BJ (cell line): ENCODE results near the gene CDK5. TPM values are rescaled to one million over a fixed set of nuclear protein-coding genes. Genes with fewer than 3 reads are reported as not detected.

Experiments used
- CTCF ChIA-PET: fragments of 350-600 bp; formaldehyde crosslinking; extraction: SDS; loops from one replicate; lab custom pipeline; 2021; ENCODE audit warnings: antibody characterized with exemption, inconsistent platforms; lab: Yijun Ruan, JAX
- POLR2A ChIA-PET: fragments of 300-600 bp; sonication (Branson Sonifier 250); formaldehyde crosslinking; extraction: SDS; loops from one replicate; lab custom pipeline; 2021; ENCODE audit warnings: antibody characterized with exemption; lab: Charles Lee
- DNase-seq: peaks from one replicate; pipeline ENCODE4 v3.0.0-alpha.2; 2011; ENCODE audit warnings: low read depth
- H3K27me3 ChIP-seq: 2 replicates; pipeline ENCODE4 v1.6.0; 2011; ENCODE audit warnings: low read length; ENCODE audit not compliant: control insufficient read depth, insufficient read depth
- H3K36me3 ChIP-seq: 2 replicates; pipeline ENCODE4 v1.5.1; 2011; ENCODE audit warnings: low read length; ENCODE audit not compliant: control insufficient read depth, insufficient read depth
- H3K4me3 ChIP-seq: 2 replicates; pipeline ENCODE4 v1.5.1; 2011; ENCODE audit warnings: low read depth, mild to moderate bottlenecking, control low read depth, low read length
- CTCF ChIP-seq: IDR thresholded peaks from 2 replicates; pipeline ENCODE4 v1.5.1; 2011; ENCODE audit warnings: low read depth, mild to moderate bottlenecking, control low read depth, inconsistent platforms, low read length, moderate library complexity; ENCODE audit not compliant: insufficient read depth
- polyA plus RNA-seq: library from polyadenylated mRNA; depleted of rRNA; stranded (reverse); fragments of >200 nt; gene quantifications from 2 replicates; pipeline ENCODE4 v1.2.3, GENCODE V29; 2011

The CDK5 gene
- polyA plus RNA-seq, 1 experiment: 33.2 TPM

- peak; percentile 42; the same call in 1 of the 2 replicates for TF ChIP-seq CTCF
- CTCF ChIA-PET: interaction anchor here (0.6 to 1.9 kb wide), 7 partner anchors 8 to 57 kb away, joined by 3 to 6 read pairs (median 4); no protein-coding TSS in a partner anchor
- peaks cover 26% of the 10 kb centered on the region for H3K36me3 ChIP-seq
- H3K4me3 ChIP-seq: no peak overlapping the region
- H3K27me3 ChIP-seq: no peaks in the 10 kb centered on the region
- DNase-seq: no peak
- POLR2A ChIA-PET: no interaction called here
Observed at GRCh38 chr7:151076863-151077704, 19.4 kb upstream of the CDK5 start.

- CTCF ChIA-PET: interaction anchor here (0.9 to 1.9 kb wide), 3 partner anchors 9 to 56 kb away, joined by 3 to 6 read pairs (median 4); no protein-coding TSS in a partner anchor
- no peak for TF ChIP-seq CTCF
- H3K36me3 ChIP-seq: peaks cover 37% of the 10 kb centered on the region
- DNase-seq: no peak
- H3K27me3 ChIP-seq: no peaks in the 10 kb centered on the region
- POLR2A ChIA-PET: interaction anchor here (0.5 kb wide), 1 partner anchor 13 kb away, joined by 4 read pairs; no protein-coding TSS in a partner anchor
- H3K4me3 ChIP-seq: no peak overlapping the region
Observed at GRCh38 chr7:151075978-151076426, 18.3 kb upstream of the CDK5 start.

GRCh38 chr7:151075662-151075971, 17.9 kb upstream of the CDK5 start:
- TF ChIP-seq CTCF: no peak
- POLR2A ChIA-PET: interaction anchor here (0.5 kb wide), 1 partner anchor 13 kb away, joined by 4 read pairs; no protein-coding TSS in a partner anchor
- Histone ChIP-seq H3K36me3 (peaks cover 40% of the 10 kb centered on the region), H3K27me3 (no peaks in the 10 kb centered on the region), H3K4me3 (no peak overlapping the region)
- CTCF ChIA-PET: interaction anchor here (1.1 to 1.9 kb wide), 2 partner anchors 10 to 58 kb away, joined by 3 to 4 read pairs; no protein-coding TSS in a partner anchor
- DNase-seq: no peak

GRCh38 chr7:151074817-151075661, 17.3 kb upstream of the CDK5 start:
- Histone ChIP-seq H3K27me3 (no peaks in the 10 kb centered on the region), H3K36me3 (peaks cover 46% of the 10 kb centered on the region), H3K4me3 (no peak overlapping the region)
- DNase-seq: no peak
- ChIA-PET POLR2A (no interaction called here), CTCF (interaction anchor here (1.1 kb wide), 1 partner anchor 57 kb away, joined by 3 read pairs; no protein-coding TSS in a partner anchor)
- TF ChIP-seq CTCF: no peak
